Loucy (cell line): ENCODE results near the gene TMEM9.

Experiments used
- CTCF ChIP-seq: fragments of 200-600 bp; sonication (generic); conservative IDR thresholded peaks from 2 replicates; pipeline ENCODE4 v1.5.1; 2014; ENCODE audit warnings: mild to moderate bottlenecking, antibody characterized with exemption, low read length
- EZH2phosphoT487 ChIP-seq: fragments of 200-600 bp; IDR thresholded peaks from 2 replicates; pipeline ENCODE4 v1.6.1; 2018; ENCODE audit warnings: antibody characterized with exemption, mild to moderate bottlenecking, moderate library complexity, borderline replicate concordance

GRCh38 chr1:201142011-201142848 is 12.0 kb downstream of the TMEM9 start:
- TF ChIP-seq CTCF = no peak
- TF ChIP-seq EZH2phosphoT487 = no peak
